HG03469 (cell line): Measurements from ENCODE around the gene EPM2A.
"Not testable (repeated sequence)": the region's sequence is repeated elsewhere in the genome, so short reads cannot be mapped to it uniquely, and the experiment has no call there.

ENCODE experiments used
- ATAC-seq: cut with Tn5 transposase; IDR thresholded peaks from one replicate; pipeline ENCODE4 v1.9.1; 2021; ENCODE audit warnings: mild to moderate bottlenecking, moderate library complexity, moderate number of reproducible peaks; ENCODE audit not compliant: unreplicated experiment

EPM2A gene

GRCh38 chr6:145735356-145736165 is at the start of gene EPM2A:
Gene EPM2A, minus strand, starts transcription at chr6:145735520. Its CDS starts 22 bp downstream, at chr6:145735498.
- ATAC-seq: peak; percentile 61

DNA sequence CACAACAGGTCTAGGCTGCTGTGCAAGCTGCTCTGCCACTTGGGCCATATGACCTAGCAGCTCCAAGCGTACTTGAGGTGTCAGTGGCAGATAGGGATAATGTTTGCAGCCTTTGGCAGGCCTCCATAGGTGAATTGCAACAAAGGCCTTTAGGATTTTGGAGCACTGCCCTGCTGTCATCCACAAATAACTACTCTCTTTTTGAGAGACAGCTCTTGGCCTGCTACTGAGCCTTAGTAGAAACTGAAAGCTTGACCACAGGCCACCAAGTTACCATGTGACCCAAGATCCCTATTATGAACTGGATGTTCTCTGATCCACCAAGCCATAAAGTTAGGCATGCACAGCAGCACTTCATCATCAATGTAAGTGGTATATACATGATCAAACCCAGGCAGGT is 49.4 kb upstream of the EPM2A start:
- ATAC-seq: peak; percentile 60

DNA sequence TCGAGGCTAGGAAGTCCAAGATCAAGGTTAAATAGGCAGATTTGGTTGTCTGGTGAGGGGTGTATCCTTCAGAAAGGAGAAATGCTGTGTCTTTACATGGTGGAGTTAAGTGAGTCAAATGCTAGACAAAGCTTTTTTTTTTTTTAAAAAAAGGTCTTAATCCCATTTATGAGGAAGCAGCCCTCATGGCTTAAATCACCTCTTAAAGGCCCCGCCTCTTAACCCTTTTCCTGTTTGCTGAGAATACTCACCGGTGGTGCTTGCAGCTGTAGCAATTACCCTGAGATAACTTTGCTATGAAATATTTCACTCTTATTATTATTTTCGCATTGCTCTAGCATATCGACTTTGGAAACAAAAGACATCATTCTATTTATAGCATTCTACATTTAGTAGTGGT is 48.5 kb upstream of the EPM2A start:
- no peak for ATAC-seq

GRCh38 chr6:145772846-145773245 is 37.5 kb upstream of the EPM2A start:
- ATAC-seq: no peak

GRCh38 chr6:145765449-145765848 is 30.1 kb upstream of the EPM2A start:
- ATAC-seq: no peak

- no peak for ATAC-seq
These were observed 28.4 kb upstream of the EPM2A start for GRCh38 chr6:145763742-145764141.

- ATAC-seq: no peak
These were observed 26.3 kb upstream of the EPM2A start for GRCh38 chr6:145761584-145761983.

DNA sequence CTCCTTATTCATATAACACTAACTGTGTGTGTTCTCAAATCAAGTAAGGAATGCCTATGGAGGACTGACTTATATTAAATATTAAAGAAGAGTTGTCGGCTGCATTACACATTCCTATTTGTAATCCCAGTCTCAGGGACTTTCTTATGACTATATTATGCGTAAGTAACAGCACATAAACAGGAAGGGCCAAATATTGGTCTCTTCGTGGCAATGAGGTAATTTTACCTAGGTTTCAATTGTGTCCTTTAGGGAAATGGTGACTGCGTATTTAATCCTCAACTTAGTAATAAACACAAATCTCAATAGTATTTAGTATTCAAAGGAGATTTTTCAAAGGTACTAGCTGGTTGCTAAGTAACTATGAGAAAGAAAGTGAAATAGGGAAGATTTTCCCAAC is 22.8 kb upstream of the EPM2A start:
- ATAC-seq: no peak

DNA sequence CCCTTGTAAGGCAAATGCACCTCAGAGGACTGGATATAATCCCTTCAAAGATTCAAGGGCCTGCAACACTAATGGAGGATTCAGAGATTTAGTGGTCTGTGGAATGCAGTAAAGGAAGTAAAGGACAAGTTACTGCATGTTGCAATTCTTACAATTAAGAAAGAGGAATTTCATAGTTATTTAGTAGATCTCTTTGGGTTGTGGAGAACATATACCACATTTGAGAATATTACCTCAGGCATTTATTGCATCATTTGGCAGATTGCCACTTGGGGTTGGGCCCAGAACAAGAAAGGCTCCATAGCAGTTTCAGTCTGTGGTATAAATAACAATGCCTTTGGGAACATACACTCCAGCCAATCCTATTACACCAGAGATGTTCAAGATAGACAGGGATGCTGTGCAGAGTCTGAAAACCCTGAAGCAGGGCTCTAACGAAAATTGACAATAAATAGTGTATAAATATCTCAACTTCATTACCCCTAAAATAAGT is 20.9 kb upstream of the EPM2A start:
- ATAC-seq: no peak

GRCh38 chr6:145755682-145756081 is 20.4 kb upstream of the EPM2A start:
- ATAC-seq: no peak

GRCh38 chr6:145752638-145753037 is 17.3 kb upstream of the EPM2A start:
- no peak for ATAC-seq

DNA sequence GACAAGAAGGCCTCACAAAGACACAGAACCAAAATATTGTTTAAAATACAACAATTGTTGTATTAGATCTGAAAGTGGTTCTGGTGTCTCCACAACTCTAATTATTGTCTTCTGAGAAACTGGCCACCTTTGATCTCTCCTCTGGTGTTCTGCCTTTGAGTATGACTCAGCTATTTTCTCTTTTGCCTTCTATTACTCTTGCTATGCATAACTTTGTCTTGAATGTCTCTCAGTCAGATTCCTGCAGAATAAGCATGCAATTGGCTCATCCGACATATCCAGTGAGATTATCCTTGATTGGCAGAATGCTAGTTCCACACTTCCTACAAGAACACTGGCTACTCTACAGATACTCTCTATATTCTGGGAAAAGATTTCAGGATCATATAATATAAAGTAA is 14.3 kb upstream of the EPM2A start:
- ATAC-seq: peak; percentile 78

- no peak for ATAC-seq
These were observed 10.5 kb upstream of the EPM2A start for GRCh38 chr6:145745861-145746260.

DNA sequence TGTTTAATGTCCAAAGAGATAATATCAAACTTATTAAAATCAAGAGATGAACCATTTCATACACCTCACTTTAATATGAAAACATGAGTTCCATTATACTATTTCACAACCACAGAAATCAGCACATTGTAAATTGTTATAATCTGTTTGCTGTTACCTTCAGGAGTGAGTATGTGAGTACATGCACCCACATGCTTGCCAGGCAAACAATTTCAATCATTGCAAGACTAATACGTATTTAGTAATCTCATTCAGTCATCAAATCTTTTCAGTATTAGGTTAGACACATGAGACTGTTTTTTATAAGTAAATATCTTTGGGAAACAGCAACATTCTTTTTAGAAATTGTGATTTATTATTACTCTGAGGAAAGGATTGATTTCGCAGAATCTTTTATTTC is 9.3 kb upstream of the EPM2A start:
- ATAC-seq: no peak

DNA sequence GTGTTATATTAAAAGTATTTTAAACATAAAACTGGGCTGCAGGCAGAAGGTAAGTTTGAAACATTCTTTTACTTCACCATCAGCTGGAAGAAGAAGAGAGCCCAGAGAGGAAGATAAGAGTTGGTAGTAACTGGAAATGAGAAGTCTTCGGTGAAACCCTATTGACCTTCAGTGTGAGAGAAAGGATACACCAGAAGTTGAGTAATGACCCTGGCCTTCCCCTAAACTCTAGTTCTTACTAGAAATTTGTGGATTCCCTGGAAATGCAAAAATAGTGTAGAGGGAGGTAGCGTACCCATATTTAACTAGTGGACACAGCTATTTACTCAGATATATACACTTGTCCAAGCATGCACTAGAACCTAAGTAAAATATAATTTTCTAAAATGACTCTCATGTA is 8.0 kb upstream of the EPM2A start:
- ATAC-seq: no peak

GRCh38 chr6:145742472-145742871 is 7.2 kb upstream of the EPM2A start:
- ATAC-seq: not testable (repeated sequence)

GRCh38 chr6:145739685-145740084 is 4.4 kb upstream of the EPM2A start:
- not testable (repeated sequence) for ATAC-seq

- no peak for ATAC-seq
These were observed 2.9 kb upstream of the EPM2A start for GRCh38 chr6:145738265-145738664.

DNA sequence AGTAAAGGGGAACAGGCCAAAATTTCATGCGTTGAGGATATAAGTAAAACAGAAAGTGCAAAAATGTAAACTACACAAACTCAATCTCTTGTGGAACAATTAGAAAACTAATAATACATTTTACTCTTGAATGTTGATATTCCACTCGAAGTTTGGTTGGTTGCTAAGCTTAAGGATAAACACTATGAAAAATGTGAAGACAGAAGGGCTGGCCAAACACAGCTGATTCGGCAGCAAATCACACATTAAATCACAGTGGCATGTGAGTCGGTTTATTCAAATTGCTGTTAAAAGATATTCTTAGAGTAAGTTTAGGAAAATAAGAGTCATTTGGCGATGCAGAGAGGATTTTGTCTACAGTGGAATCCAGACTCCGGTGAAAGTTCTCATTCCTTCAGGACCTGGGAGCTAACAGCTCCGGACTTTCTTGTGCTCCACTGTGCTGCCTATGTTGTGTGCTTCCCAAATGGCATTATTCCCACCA is 1.4 kb upstream of the EPM2A start:
- no peak for ATAC-seq

DNA sequence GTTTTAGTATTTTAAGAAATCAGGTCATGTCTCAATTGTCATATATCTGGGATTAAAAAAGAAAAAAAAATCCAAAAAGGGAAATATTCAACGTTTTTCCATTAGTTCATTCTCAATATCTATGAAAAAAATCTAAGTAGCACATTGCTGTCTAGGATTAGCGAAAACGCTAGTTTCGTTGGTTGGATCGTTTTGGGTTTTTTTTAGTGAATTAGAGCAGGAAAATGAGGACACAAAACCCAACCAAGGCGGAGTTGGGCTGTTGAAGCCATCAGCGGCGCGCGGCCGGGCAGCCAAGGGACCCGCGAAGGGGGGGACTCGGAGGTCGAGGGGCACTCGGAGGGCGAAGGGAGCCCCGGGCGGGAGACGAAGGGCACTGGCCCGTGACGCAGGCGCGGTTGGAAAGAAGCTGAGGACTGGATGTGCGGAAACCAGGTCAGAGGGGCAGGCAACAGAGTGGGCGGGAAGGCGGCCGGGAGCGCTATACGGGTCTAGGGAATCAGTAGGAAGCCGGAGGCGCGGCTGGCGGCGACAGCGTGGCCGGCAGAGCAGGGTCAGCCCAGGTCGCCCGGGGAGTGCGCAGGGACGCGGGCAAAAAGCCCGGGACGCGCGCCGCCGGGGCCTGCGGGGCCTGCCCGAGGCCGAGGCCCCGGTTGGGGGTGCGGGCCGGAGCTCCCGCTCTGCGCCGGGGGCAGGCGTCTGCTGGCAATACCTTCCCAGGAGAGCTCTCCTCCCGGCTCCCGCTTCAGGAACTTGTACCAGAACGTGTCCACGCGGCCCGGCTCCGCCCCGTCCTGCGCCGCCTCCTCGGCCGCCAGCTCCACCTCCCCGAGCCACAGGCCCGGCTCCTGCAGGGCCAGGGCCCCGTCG is 599 bp downstream of the EPM2A start:
- peak; percentile 56 for ATAC-seq

DNA sequence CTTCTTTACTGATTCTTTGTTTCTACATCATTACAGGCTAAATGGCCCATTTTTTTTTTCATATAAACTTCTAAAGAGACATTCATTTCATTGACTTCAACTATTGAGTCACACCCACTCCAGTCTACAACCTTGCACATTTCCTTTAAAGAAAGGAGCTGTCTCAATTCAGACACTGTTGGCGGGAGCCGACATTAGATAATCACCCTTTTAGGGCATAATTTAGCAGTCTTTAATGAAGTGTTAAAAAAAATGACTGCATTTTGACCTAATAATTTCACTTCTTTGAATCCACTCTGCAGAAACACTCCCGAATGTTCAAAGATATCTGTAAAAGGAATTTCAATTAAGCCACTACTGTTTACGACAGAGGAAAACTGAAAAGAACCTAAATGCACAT is 1.5 kb downstream of the EPM2A start:
- no peak for ATAC-seq

DNA sequence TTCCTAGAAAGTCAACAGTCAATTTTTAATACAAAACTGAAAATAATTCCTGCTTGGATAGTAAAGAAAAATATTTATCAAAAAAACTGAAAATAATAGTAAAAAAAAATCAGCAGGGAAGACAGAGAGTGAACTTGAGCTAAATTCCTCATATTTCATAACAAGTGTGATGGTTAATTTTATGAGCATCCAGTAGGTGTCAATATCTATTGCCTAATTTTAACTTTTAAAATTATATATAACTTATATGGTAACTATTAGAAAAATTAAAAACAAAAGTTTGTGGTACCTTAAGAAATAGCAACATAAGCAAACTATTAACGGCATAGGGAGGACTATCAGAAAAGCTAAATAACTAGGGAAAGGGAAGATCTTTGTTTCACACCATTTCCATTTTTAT is 2.1 kb downstream of the EPM2A start:
- ATAC-seq: no peak
